Peyer's patch (tissue), 4 donors: ENCODE results near the gene CBX2.

ENCODE experiments used
- POLR2A ChIP-seq, 2 donors: fragments of 450-650 bp; IDR thresholded peaks; one replicate each; pipeline ENCODE4 v1.5.1; 2017; ENCODE audit warnings: antibody characterized with exemption in 2 of 2, mild to moderate bottlenecking in 2 of 2, moderate library complexity in 2 of 2
- TF ChIP-seq, protein P1 (sequence below), 6 experiments: fragments of 450-650 bp in 4 of 6; fragments of 200-600 bp in 2 of 6; sonication (generic) in 1 of 6; IDR thresholded peaks; one replicate each; pipeline ENCODE4 v1.5.1; 2017 to 2019; ENCODE audit warnings: antibody characterized with exemption in 6 of 6, mild to moderate bottlenecking in 3 of 6, moderate library complexity in 1 of 6

DNA sequence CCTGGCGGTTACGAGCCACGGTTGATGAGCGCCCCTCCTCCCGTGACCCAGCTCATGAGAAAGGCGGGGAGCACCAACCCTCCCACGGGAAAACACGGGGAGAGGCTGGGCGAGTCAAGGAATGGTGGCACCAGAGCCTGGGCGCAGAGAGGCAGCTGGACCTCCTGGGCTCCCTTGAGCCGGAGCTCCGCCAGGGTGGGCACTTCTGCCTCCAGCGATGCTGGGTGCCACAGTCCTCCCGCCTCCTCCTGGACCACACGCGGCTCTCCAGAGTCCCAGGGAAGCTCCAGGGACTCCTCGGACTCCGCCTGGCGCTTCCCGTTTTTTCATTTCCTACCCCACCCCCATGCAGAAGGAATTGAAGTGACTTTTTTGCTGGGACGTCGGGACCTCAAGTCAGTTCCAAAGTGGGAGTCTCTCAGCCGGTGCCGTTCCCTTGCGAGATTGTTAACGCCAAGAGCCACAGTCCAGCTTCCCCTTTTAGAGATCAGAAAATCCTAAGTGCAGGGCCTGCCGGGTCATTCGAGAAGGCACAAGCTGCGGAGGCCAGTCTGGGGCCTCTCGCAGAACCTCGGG lies 25.6 kb downstream of the CBX2 start:
- TF ChIP-seq, protein P1, sequence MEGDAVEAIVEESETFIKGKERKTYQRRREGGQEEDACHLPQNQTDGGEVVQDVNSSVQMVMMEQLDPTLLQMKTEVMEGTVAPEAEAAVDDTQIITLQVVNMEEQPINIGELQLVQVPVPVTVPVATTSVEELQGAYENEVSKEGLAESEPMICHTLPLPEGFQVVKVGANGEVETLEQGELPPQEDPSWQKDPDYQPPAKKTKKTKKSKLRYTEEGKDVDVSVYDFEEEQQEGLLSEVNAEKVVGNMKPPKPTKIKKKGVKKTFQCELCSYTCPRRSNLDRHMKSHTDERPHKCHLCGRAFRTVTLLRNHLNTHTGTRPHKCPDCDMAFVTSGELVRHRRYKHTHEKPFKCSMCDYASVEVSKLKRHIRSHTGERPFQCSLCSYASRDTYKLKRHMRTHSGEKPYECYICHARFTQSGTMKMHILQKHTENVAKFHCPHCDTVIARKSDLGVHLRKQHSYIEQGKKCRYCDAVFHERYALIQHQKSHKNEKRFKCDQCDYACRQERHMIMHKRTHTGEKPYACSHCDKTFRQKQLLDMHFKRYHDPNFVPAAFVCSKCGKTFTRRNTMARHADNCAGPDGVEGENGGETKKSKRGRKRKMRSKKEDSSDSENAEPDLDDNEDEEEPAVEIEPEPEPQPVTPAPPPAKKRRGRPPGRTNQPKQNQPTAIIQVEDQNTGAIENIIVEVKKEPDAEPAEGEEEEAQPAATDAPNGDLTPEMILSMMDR (IDR thresholded peaks at IDR 0.05): no peak
- no peak for TF ChIP-seq POLR2A (IDR thresholded peaks at IDR 0.05)
